K562 (cell line): Measurements from ENCODE around the gene AMIGO3. TPM values are rescaled to one million over a fixed set of nuclear protein-coding genes. Genes with fewer than 3 reads are reported as not detected.

Experiments used
- ILF3 ChIP-seq: fragments of 450-650 bp; IDR thresholded peaks from 2 replicates; pipeline ENCODE4 v1.6.1; 2018; ENCODE audit warnings: antibody characterized with exemption, mild to moderate bottlenecking, moderate library complexity, borderline replicate concordance
- ZNF696 ChIP-seq: fragments of 250-450 bp; sonication (Bioruptor Pico); conservative IDR thresholded peaks from 2 replicates; pipeline ENCODE4 v1.4.0; 2020; ENCODE audit warnings: mild to moderate bottlenecking, moderate library complexity
- polyA plus RNA-seq, 8 experiments: library from polyadenylated mRNA; depleted of rRNA in 4 of 8; stranded (reverse) in 5 of 8; unstranded in 3 of 8; fragments of >200 nt; fragmentation: Nextera tagmentation in 2 of 8; fragmentation: Illumina TruSeq in 1 of 8; extraction: Ambion mirVana in 2 of 8; extraction: Trizol in 1 of 8; gene quantifications; 2 replicates each; pipeline versions ENCODE4 v1.2.1 to v1.2.3, GENCODE V29; 2011 to 2014; ENCODE audit warnings: inconsistent platforms in 1 of 8, missing spikeins in 1 of 8
- total RNA-seq, 7 experiments: library from RNA; depleted of rRNA in 6 of 7; stranded (reverse); fragments of >200 nt in 6 of 7; fragmentation: Illumina TruSeq in 2 of 7; extraction: Trizol in 2 of 7; gene quantifications; 2 replicates each; pipeline versions ENCODE4 v1.2.1 to v1.2.3, GENCODE V29; 2011 to 2021; ENCODE audit warnings: low replicate concordance in 1 of 7
- TF ChIP-seq, protein P1 (sequence below): sonication (generic); formaldehyde crosslinking; IDR thresholded peaks from 2 replicates; pipeline ENCODE4 v1.8.1; 2023; ENCODE audit warnings: mild to moderate bottlenecking, missing genetic modification reagents
- TF ChIP-seq, protein P2 (sequence below): fragments of 450-650 bp; IDR thresholded peaks from 2 replicates; pipeline ENCODE4 v1.6.1; 2018; ENCODE audit not compliant: partially characterized antibody
- TF ChIP-seq, protein P3 (sequence below), 2 experiments: fragments of 450-650 bp; IDR thresholded peaks; 2 replicates each; pipeline ENCODE4 v1.6.1; 2016; ENCODE audit warnings: mild to moderate bottlenecking in 2 of 2, borderline replicate concordance in 1 of 2, low read depth in 1 of 2, moderate library complexity in 1 of 2

The AMIGO3 gene
- total and polyA plus RNA-seq, 9 of the 15 experiments (the other 6 are each of a cell fraction or from before 2014, with no cell fraction given): 0.13 to 2.8 (median 0.44) TPM; not detected in 4

DNA sequence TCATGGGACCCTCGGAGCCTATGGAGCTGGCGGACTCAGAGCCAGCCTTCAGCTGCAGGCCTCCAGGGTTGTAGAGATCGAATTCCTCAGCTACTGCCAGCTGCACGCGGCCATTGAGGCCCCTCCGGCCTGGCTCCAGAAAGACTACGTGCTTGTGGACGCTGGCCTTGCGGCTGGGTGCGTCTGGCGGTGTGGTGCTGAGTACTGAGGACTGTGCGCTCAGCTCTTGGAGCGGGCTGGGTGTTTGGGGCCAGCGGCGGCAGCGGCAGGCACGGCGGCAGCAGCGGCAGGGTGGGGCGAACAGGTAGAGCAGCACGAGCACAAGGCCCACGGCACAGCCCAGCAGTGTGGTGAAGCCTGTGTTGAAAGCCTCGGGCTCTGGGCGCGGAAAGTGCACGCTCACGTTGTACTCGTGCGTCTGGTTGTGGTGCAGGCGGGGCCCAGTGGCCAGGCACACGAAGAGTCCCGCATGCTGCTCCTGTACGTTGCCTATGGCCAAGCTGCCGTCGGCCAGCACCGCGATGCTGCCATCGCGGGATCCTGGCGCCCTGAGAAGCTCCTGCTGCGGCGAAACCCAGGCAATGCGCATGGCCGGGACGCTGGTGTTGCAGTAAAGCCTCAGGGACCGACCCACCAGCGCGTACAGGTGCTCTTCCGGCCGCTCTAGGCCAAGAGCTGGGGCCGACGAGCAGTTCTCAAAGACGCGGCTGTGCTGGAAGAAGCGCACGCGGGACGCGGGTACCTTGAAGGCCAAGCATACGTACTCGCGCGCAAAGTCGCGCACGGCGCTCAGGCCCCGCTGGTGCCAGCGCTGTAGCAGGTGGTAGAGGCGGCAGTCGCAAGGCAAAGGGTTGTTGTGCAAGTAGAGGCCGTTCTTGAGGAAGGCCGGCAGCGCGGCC is 1.3 kb downstream of the AMIGO3 start (continued):
- TF ChIP-seq, protein P1, sequence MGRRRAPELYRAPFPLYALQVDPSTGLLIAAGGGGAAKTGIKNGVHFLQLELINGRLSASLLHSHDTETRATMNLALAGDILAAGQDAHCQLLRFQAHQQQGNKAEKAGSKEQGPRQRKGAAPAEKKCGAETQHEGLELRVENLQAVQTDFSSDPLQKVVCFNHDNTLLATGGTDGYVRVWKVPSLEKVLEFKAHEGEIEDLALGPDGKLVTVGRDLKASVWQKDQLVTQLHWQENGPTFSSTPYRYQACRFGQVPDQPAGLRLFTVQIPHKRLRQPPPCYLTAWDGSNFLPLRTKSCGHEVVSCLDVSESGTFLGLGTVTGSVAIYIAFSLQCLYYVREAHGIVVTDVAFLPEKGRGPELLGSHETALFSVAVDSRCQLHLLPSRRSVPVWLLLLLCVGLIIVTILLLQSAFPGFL (CRISPR knock-in tag): no peak
- TF ChIP-seq ILF3 (no peak), ZNF696 (no peak)
- TF ChIP-seq, protein P2, sequence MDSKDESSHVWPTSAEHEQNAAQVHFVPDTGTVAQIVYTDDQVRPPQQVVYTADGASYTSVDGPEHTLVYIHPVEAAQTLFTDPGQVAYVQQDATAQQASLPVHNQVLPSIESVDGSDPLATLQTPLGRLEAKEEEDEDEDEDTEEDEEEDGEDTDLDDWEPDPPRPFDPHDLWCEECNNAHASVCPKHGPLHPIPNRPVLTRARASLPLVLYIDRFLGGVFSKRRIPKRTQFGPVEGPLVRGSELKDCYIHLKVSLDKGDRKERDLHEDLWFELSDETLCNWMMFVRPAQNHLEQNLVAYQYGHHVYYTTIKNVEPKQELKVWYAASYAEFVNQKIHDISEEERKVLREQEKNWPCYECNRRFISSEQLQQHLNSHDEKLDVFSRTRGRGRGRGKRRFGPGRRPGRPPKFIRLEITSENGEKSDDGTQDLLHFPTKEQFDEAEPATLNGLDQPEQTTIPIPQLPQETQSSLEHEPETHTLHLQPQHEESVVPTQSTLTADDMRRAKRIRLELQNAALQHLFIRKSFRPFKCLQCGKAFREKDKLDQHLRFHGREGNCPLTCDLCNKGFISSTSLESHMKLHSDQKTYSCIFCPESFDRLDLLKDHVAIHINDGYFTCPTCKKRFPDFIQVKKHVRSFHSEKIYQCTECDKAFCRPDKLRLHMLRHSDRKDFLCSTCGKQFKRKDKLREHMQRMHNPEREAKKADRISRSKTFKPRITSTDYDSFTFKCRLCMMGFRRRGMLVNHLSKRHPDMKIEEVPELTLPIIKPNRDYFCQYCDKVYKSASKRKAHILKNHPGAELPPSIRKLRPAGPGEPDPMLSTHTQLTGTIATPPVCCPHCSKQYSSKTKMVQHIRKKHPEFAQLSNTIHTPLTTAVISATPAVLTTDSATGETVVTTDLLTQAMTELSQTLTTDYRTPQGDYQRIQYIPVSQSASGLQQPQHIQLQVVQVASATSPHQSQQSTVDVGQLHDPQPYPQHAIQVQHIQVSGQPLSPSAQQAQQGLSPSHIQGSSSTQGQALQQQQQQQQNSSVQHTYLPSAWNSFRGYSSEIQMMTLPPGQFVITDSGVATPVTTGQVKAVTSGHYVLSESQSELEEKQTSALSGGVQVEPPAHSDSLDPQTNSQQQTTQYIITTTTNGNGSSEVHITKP: no peak
- TF ChIP-seq, protein P3, sequence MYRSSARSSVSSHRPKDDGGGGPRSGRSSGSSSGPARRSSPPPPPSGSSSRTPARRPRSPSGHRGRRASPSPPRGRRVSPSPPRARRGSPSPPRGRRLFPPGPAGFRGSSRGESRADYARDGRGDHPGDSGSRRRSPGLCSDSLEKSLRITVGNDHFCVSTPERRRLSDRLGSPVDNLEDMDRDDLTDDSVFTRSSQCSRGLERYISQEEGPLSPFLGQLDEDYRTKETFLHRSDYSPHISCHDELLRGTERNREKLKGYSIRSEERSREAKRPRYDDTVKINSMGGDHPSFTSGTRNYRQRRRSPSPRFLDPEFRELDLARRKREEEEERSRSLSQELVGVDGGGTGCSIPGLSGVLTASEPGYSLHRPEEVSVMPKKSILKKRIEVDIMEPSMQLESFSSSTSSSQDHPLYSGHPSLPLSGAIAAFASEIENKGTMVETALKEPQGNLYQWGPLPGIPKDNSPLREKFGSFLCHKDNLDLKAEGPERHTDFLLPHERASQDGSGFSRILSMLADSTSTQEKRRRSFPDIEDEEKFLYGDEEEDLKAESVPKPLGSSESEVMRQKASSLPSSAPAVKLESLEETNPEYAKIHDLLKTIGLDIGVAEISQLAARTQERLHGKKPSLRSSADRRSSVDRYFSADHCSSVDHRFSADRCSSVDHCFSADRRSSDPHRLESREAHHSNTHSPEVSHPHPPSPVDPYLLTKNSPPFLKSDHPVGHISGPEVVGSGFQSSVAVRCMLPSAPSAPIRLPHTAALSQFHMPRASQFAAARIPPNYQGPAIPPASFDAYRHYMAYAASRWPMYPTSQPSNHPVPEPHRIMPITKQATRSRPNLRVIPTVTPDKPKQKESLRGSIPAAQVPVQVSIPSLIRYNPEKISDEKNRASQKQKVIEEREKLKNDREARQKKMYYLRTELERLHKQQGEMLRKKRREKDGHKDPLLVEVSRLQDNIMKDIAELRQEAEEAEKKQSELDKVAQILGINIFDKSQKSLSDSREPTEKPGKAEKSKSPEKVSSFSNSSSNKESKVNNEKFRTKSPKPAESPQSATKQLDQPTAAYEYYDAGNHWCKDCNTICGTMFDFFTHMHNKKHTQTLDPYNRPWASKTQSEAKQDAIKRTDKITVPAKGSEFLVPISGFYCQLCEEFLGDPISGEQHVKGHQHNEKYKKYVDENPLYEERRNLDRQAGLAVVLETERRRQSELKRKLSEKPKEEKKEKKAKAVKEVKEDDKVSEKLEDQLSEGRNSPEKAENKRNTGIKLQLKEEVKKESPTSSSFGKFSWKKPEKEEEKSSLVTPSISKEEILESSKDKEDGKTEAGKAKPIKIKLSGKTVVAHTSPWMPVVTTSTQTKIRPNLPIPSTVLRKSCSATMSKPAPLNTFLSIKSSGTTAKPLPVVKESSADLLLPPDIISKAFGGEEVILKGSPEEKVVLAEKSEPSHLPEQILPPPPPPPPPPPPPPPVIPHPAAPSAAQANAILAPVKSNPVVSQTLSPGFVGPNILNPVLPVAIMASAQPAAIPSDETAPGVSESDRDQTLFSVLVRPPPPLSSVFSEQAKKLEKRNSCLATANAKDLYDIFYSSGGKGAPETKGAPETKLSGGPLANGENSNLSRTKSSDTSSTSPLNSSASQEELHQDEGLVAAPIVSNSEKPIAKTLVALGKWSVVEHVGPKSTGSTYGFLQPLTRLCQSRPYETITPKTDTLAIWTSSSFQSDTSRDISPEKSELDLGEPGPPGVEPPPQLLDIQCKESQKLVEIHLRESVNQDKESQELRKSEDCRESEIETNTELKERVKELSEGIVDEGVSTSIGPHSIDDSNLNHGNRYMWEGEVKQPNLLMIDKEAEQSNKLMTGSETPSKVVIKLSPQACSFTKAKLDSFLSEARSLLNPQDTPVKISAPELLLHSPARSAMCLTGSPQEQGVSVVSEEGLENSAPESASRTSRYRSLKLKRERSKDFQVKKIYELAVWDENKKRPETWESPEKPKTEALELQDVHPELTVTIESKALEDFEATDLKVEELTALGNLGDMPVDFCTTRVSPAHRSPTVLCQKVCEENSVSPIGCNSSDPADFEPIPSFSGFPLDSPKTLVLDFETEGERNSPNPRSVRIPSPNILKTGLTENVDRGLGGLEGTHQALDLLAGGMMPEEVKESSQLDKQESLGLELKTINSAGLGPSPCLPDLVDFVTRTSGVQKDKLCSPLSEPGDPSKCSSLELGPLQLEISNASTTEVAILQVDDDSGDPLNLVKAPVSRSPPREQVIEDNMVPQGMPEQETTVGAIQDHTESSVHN (IDR thresholded peaks at IDR 0.05; ENCODE audit: borderline replicate concordance in 1 of 2, low read depth in 1 of 2): no peak
